GM13977 (cell line): ENCODE measurements around the gene KIAA0930.
"Not testable (repeated sequence)": the region's sequence is repeated elsewhere in the genome, so short reads cannot be mapped to it uniquely, and the experiment has no call there.

Experiments
- DNase-seq: peaks from one replicate; pipeline ENCODE4 v3.0.0; 2012; ENCODE audit warnings: low spot score
- in situ Hi-C: fragments of 300-500 bp; cut with MboI; formaldehyde crosslinking; loops from one replicate; pipeline ENCODE4 v1.12.0; 2022; ENCODE audit warnings: low sequenced_read_pairs, low pct_unique_long_range_greater_than_20kb, mixed read lengths, inconsistent platforms; ENCODE audit not compliant: unreplicated experiment
- TF ChIP-seq, protein P1 (sequence below): IDR thresholded peaks from 2 replicates; pipeline ENCODE4 v1.5.1; 2012; ENCODE audit warnings: mild to moderate bottlenecking, control low read depth; ENCODE audit not compliant: insufficient read depth; ENCODE audit errors: extremely low read depth, missing control alignments

The KIAA0930 gene

DNA sequence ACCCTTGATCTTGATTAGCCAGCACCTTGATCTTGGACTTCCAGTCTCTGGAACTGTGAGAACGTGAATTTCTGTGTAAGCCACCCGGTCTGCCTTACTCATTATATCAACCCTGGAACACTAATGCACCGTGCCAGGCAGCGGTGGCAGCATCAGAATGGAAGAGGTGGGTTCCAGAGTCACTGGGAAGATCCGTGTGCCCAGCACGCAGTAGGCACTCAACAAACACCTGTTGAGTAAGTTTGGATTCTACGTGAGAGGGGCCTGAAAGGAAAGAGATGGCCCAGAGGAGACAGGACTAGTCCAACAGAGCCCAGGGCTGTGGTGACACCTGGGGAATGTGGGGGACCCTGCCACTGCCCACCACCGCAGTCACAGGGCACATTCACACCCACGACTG lies 37.4 kb upstream of the KIAA0930 start:
- in situ Hi-C loops, result loop anchor here (10.0 kb wide), 1 partner anchor 157 kb away; no protein-coding TSS in a partner anchor
- TF ChIP-seq, protein P1, sequence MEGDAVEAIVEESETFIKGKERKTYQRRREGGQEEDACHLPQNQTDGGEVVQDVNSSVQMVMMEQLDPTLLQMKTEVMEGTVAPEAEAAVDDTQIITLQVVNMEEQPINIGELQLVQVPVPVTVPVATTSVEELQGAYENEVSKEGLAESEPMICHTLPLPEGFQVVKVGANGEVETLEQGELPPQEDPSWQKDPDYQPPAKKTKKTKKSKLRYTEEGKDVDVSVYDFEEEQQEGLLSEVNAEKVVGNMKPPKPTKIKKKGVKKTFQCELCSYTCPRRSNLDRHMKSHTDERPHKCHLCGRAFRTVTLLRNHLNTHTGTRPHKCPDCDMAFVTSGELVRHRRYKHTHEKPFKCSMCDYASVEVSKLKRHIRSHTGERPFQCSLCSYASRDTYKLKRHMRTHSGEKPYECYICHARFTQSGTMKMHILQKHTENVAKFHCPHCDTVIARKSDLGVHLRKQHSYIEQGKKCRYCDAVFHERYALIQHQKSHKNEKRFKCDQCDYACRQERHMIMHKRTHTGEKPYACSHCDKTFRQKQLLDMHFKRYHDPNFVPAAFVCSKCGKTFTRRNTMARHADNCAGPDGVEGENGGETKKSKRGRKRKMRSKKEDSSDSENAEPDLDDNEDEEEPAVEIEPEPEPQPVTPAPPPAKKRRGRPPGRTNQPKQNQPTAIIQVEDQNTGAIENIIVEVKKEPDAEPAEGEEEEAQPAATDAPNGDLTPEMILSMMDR, result no peak

DNA sequence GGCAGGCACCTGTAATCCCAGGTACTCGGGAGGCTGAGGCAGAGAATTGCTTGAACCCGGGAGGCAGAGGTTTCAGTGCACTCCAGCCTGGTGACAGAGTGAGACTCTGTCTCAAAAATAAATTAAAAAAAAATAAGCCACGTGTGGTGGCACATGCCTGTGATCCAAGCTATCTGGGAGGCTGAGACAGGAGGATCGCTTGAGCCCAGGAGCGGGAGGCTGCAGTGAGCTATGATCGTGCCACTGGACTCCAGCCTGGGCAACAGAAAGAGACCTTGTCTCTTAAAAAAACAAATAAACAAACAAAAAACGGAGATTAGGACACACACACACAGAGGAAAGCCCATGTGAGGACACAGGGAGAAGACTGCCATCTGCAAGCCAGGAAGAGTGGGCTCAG lies 37.0 kb upstream of the KIAA0930 start:
- not testable (repeated sequence) for DNase-seq
- in situ Hi-C loops, result loop anchor here (10.0 kb wide), 1 partner anchor 157 kb away; no protein-coding TSS in a partner anchor

More for the DNA sequence above, 37.4 kb upstream of the KIAA0930 start:
- DNase-seq, result no peak

DNA sequence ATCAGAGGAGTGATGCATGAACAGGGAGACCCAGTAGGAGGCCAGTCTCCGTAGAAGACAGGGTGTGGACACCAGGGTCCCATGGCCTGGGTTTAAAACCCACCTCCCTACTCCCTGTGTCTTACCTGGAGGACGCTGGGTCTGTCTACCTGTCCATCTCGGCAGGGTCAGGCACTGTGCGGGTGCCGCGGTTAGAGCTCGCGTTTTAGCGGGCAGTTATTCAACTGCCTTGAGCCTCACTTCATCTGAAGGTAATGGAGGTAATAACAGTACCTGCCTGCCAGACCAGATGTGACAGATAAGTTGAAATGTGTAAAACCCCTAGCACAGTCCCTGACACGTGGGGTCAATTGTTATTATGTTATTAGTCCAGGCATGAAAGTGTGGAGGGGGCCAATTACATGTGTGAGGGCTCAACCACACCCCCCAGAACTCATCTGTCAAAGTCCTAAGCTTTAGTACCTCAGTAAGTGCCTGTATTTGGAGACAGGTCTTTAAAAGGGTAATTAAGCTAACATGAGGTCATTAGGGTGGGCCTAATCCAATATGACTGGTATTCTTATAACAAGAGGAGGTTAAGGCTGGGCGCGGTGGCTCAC lies 35.9 kb upstream of the KIAA0930 start:
- TF ChIP-seq, protein P1, result no peak
- no peak for DNase-seq
- in situ Hi-C loops, result loop anchor here (10.0 kb wide), 1 partner anchor 158 kb away; no protein-coding TSS in a partner anchor

DNA sequence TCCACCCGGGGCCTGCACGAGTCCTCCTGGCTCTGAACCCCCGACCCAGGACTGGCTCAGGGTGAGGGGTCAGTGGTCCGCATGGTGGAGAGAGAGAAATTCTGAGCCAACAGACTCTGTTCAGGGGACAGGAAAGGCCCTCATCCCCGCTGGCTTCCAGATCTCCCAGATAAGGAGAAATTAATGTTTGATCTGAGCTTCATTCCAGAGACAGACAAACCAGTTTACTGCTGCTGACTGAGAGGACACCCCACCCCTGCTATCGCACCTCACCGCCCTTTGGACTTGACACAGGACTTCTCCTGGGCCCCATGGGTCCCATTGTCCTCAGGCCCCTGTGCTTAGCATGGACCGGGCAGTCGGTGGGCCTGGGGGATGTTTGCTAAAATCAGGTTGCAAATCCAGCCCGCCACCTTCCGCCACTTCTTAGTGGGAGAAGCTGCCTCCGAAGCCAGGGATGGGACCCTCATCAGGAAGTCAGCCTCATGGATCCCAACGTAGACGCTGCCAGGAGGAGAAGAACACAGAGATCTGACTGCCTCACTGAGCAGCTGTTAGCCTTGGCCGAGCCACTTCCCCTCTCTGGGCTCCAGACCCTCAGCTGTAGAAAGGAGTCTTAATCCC lies 32.9 kb upstream of the KIAA0930 start:
- DNase-seq, result no peak
- in situ Hi-C loops, result loop anchor here (10.0 kb wide), 1 partner anchor 161 kb away; no protein-coding TSS in a partner anchor
- TF ChIP-seq, protein P1, result no peak

DNA sequence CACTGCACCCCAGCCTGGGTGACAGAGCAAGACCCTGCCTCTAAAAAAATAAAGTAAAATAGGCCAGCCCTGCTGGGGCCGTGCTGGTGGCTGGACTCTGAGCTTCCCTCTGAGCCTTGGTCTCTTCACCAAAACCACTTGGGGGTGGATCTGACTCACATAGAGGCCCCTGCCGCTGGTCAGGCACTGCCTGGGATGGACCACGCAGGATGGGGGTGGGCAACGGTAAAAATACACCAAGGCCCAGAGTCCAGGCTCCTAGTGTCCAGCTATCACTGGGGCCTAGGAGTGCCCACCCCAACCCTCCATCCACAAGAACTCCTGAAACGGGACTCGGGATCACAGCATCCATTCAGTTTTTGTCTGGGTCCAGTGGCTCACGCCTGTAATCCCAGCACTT lies 31.8 kb upstream of the KIAA0930 start:
- no peak for DNase-seq
- in situ Hi-C loops, result loop anchor here (10.0 kb wide), 1 partner anchor 162 kb away; no protein-coding TSS in a partner anchor
- TF ChIP-seq, protein P1, result no peak

DNA sequence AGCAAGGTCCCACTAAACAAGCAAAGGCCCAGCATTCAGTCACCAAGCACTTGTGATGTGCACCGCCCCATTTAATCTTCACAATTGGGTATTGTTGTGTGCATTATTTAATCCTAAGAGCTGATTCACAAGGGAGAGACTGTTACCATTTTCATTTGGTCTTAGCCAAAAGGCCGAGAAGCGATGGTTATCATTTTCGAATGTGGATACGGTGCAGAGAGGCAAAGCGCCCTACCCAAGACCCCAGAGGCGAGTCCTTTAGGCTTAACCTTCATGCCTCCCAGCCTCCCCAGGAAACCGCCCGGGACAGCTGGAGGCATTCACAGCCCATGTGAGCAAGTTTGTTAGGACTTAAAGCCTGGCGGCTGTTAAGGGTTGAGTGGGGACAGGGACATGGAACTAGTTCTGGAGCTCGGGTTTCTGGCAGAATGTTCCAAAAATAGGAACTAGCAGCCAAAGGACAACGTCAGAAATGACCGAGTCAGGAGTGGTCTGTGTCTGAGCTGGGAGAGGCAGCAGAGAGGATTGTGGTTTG lies 31.0 kb upstream of the KIAA0930 start:
- in situ Hi-C loops, result loop anchor here (10.0 kb wide), 1 partner anchor 163 kb away; no protein-coding TSS in a partner anchor
- TF ChIP-seq, protein P1, result no peak
- no peak for DNase-seq
